Liver (tissue), 9 donors: ENCODE data around the gene FBF1. TPM values are rescaled to one million over a fixed set of nuclear protein-coding genes. Genes with fewer than 3 reads are reported as not detected.

Experiments
- DNase-seq: peaks from one replicate; pipeline ENCODE4 v3.0.0-alpha.2; 2017; ENCODE audit warnings: low spot score
- H3K27ac ChIP-seq, 2 donors: one replicate each; pipeline ENCODE4 v1.7.0; 2013; ENCODE audit warnings: inconsistent platforms in 2 of 2, low read length in 2 of 2, control low read depth in 1 of 2, low read depth in 1 of 2, mild to moderate bottlenecking in 1 of 2
- H3K27me3 ChIP-seq, 4 donors: one replicate each; pipeline versions ENCODE4 v1.6.1 to v1.7.0; 2013; ENCODE audit warnings: low read length in 3 of 4, inconsistent platforms in 1 of 4, mild to moderate bottlenecking in 1 of 4, moderate library complexity in 1 of 4; ENCODE audit not compliant: control insufficient read depth in 4 of 4, insufficient read depth in 4 of 4
- H3K36me3 ChIP-seq, 4 donors: one replicate each; pipeline versions ENCODE4 v1.6.1 to v1.7.0; 2013; ENCODE audit warnings: low read length in 3 of 4, mild to moderate bottlenecking in 3 of 4, low read depth in 1 of 4, moderate library complexity in 1 of 4; ENCODE audit not compliant: control insufficient read depth in 4 of 4, insufficient read depth in 3 of 4
- H3K4me1 ChIP-seq, 4 donors: one replicate each; pipeline versions ENCODE4 v1.6.1 to v1.7.0; 2013; ENCODE audit warnings: low read length in 3 of 4, mild to moderate bottlenecking in 3 of 4, moderate library complexity in 1 of 4; ENCODE audit not compliant: control insufficient read depth in 4 of 4, insufficient read depth in 4 of 4
- H3K4me3 ChIP-seq, 3 donors: one replicate each; pipeline versions ENCODE4 v1.6.1 to v1.7.0; 2013; ENCODE audit warnings: low read length in 3 of 3, control low read depth in 1 of 3, low read depth in 1 of 3, mild to moderate bottlenecking in 1 of 3
- H3K9ac ChIP-seq, 2 donors: one replicate each; pipeline ENCODE4 v1.7.0; 2013; ENCODE audit warnings: low read length in 2 of 2, mild to moderate bottlenecking in 2 of 2, moderate library complexity in 2 of 2, control low read depth in 1 of 2, low read depth in 1 of 2
- H3K9me3 ChIP-seq, 4 donors: one replicate each; pipeline versions ENCODE4 v1.6.1 to v1.7.0; 2013; ENCODE audit warnings: low read length in 3 of 4; ENCODE audit not compliant: control insufficient read depth in 4 of 4
- ATF3 ChIP-seq: IDR thresholded peaks from 2 replicates; pipeline ENCODE4 v1.6.1; 2016; ENCODE audit warnings: antibody characterized with exemption
- CTCF ChIP-seq: fragments of 150-350 bp; IDR thresholded peaks from 2 replicates; pipeline ENCODE4 v1.5.1; 2017; ENCODE audit warnings: improper control_type of control experiment, low read depth, low read length; ENCODE audit not compliant: missing input control
- EGR1 ChIP-seq, 2 donors: IDR thresholded peaks; 2 replicates each; pipeline ENCODE4 v1.6.1; 2016 to 2018; ENCODE audit warnings: antibody characterized with exemption in 2 of 2, low read depth in 2 of 2
- FOXA1 ChIP-seq: IDR thresholded peaks from 2 replicates; pipeline ENCODE4 v1.6.1; 2016; ENCODE audit warnings: antibody characterized with exemption
- FOXA2 ChIP-seq: IDR thresholded peaks from 2 replicates; pipeline ENCODE4 v1.6.1; 2016; ENCODE audit warnings: antibody characterized with exemption
- GABPA ChIP-seq, 2 donors: IDR thresholded peaks in 1 of 2; conservative IDR thresholded peaks in 1 of 2; 2 replicates each; pipeline ENCODE4 v1.6.1; 2016; ENCODE audit warnings: antibody characterized with exemption in 2 of 2, mild to moderate bottlenecking in 1 of 2, moderate library complexity in 1 of 2
- HNF4A ChIP-seq, 2 donors: conservative IDR thresholded peaks; 2 replicates each; pipeline ENCODE4 v1.6.1; 2016; ENCODE audit warnings: antibody characterized with exemption in 2 of 2, mild to moderate bottlenecking in 2 of 2
- HNF4G ChIP-seq: IDR thresholded peaks from 2 replicates; pipeline ENCODE4 v1.6.1; 2016; ENCODE audit warnings: antibody characterized with exemption
- JUND ChIP-seq, 2 donors: IDR thresholded peaks; 2 replicates each; pipeline ENCODE4 v1.6.1; 2016; ENCODE audit warnings: antibody characterized with exemption in 2 of 2
- MAX ChIP-seq: IDR thresholded peaks from 2 replicates; pipeline ENCODE4 v1.6.1; 2016; ENCODE audit warnings: antibody characterized with exemption
- NR2F2 ChIP-seq: IDR thresholded peaks from 2 replicates; pipeline ENCODE4 v1.6.1; 2016; ENCODE audit warnings: antibody characterized with exemption
- RAD21 ChIP-seq, 2 donors: IDR thresholded peaks; 2 replicates each; pipeline ENCODE4 v1.6.1; 2016; ENCODE audit warnings: antibody characterized with exemption in 2 of 2, mild to moderate bottlenecking in 2 of 2
- REST ChIP-seq: IDR thresholded peaks from 2 replicates; pipeline ENCODE4 v1.6.1; 2016; ENCODE audit warnings: antibody characterized with exemption, mild to moderate bottlenecking
- RXRA ChIP-seq, 2 donors: IDR thresholded peaks; 2 replicates each; pipeline ENCODE4 v1.6.1; 2017 to 2018; ENCODE audit warnings: antibody characterized with exemption in 2 of 2, mild to moderate bottlenecking in 1 of 2
- SP1 ChIP-seq: IDR thresholded peaks from 2 replicates; pipeline ENCODE4 v1.6.1; 2018; ENCODE audit warnings: antibody characterized with exemption, mild to moderate bottlenecking
- TAF1 ChIP-seq: conservative IDR thresholded peaks from 2 replicates; pipeline ENCODE4 v1.6.1; 2016; ENCODE audit warnings: antibody characterized with exemption, mild to moderate bottlenecking
- YY1 ChIP-seq: IDR thresholded peaks from 2 replicates; pipeline ENCODE4 v1.6.1; 2016; ENCODE audit warnings: antibody characterized with exemption, mild to moderate bottlenecking
- ZBTB33 ChIP-seq: IDR thresholded peaks from 2 replicates; pipeline ENCODE4 v1.6.1; 2016; ENCODE audit warnings: antibody characterized with exemption
- WGBS: extraction: QIAGEN DNeasy Blood & Tissue Kit; methylation state at CpG from one replicate; pipeline ENCODE4 v1.1.7; 2013; 5-methylcytosine and 5-hydroxymethylcytosine counted together
- polyA plus RNA-seq, 2 donors: library from polyadenylated mRNA; stranded (reverse) in 1 of 2; unstranded in 1 of 2; fragments of 200-250 nt in 1 of 2; fragments of >200 nt in 1 of 2; fragmentation: Nextera tagmentation in 1 of 2; extraction: Ambion mirVana in 1 of 2; gene quantifications; one replicate each; pipeline versions ENCODE4 v1.2.1 to v1.2.3, GENCODE V29; 2013 to 2015
- total RNA-seq, 2 donors: library from RNA; depleted of rRNA; stranded (reverse); fragments of >200 nt; gene quantifications; one replicate each; pipeline ENCODE4 v1.2.3, GENCODE V29; 2014
- donor health status: healthy.
- donor health status: healthy.
- donor health status: healthy.
- donor health status: healthy.
- donor health status: healthy.

Gene FBF1
- total and polyA plus RNA-seq, 4 donors = 0.39 to 5.6 (median 1.7) TPM

- Histone ChIP-seq H3K9ac (peak within 1 kb of the TSS; percentile 75 to 82), H3K36me3 (peaks cover 6 to 11% (median 7%) of the 10 kb centered on the region in 4 donors), H3K9me3 (no peaks in the 10 kb centered on the region), H3K27me3 (no peaks in the 10 kb centered on the region), H3K4me3 (peak within 1 kb of the TSS; percentile 80 to 92 (median 83)), H3K4me1 (peaks cover 5 to 35% (median 22%) of the 10 kb centered on the region in 4 donors), H3K27ac (peak within 1 kb of the TSS; percentile 50 to 87)
- DNase-seq = peak; percentile 94
- 2% methylated on average over 69 of the region's 69 CpGs for WGBS
- TF ChIP-seq RXRA (IDR thresholded peaks at IDR 0.05) (peak; percentile 51 to 58), NR2F2 (no peak), YY1 (peak; percentile 93), HNF4A (conservative IDR thresholded peaks at IDR 0.05) (no peak), MAX (no peak), FOXA1 (no peak), EGR1 (IDR thresholded peaks at IDR 0.05; ENCODE audit: low read depth in 2 of 2) (peak in 1 of 2 donors; percentile 67), JUND (IDR thresholded peaks at IDR 0.05) (peak in 1 of 2 donors; percentile 26), SP1 (peak; percentile 64), ATF3 (no peak), GABPA (IDR thresholded peaks at IDR 0.05 in 1 of 2, conservative IDR thresholded peaks at IDR 0.05 in 1 of 2) (peak in 1 of 2 donors; percentile 82), RAD21 (IDR thresholded peaks at IDR 0.05) (peak; percentile 97 to 99), HNF4G (no peak), TAF1 (peak; percentile 23), REST (peak; percentile 81), CTCF (peak; percentile 98), FOXA2 (no peak), ZBTB33 (no peak)
These were observed 35.9 kb downstream of the FBF1 start, which contains the start of gene MRPL38 for GRCh38 chr17:75904749-75905521. Gene MRPL38, minus strand, starts transcription at chr17:75904884. Its CDS starts 9 bp downstream, at chr17:75904875.
